GM10248 (cell line): Measurements from ENCODE around the gene PAPLN.

Experiments
- CTCF ChIA-PET: fragments of 300-600 bp; sonication (Branson Sonifier 250); formaldehyde crosslinking; extraction: SDS; loops from one replicate; lab custom pipeline; 2021; ENCODE audit warnings: antibody characterized with exemption; lab: Yijun Ruan, JAX
- POLR2A ChIA-PET: fragments of 350-650 bp; sonication (Branson Sonifier 250); formaldehyde crosslinking; extraction: SDS; loops from one replicate; lab custom pipeline; 2020; ENCODE audit warnings: antibody characterized with exemption; lab: Yijun Ruan, JAX
- DNase-seq: peaks from one replicate; pipeline ENCODE4 v3.0.0; 2012; ENCODE audit errors: extremely low spot score
- TF ChIP-seq, protein P1 (sequence below): IDR thresholded peaks from 2 replicates; pipeline ENCODE4 v1.5.1; 2012; ENCODE audit warnings: mild to moderate bottlenecking, low read depth; ENCODE audit errors: extremely low read depth, missing control alignments, control extremely low read depth

Gene PAPLN

DNA sequence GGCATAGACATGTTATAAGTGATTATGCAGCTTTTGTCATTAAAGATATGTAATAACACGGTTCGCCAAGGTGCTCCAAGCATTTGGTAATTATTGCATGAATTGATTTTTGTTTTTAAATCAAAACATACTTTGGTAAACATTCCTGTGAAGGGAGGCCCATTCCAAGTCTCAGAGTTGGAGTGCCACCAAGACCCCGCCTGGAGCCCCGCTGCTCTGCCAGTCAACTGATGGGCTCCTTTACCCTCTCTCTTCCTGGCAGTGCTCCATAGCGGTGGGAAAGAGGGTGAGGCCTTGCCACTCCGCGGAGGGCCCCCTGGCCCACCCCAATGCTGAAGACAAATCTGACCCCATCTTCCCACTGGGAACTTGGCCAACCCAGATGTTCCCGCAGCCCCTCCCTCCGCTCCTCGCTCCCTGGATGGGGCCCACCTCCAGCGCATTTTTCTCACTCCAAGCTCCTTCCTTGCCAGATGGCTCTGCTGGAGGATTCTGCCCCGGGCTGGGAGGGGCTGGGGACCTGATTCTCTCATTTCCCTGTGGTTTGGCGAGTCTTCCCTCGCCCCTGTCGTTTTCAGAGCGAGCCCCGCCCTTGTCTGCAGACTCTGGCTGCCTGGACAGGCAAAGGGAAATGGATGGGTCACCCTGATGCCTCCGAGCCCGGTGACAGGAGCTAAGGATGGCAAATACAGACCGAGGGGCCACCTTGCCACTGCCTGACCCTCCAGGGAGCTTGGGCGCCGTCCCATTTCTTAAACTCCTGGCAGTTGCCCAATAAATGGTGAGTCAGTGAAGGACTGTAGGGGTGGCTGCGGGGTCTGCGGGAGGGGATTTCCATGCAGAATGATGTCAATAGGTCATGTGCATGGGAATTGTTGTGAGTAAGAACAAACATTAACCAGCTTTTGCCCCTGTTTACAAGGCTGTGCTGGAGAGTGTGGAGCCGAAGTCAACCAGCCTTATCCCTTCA lies 9.2 kb upstream of the PAPLN start:
- ChIA-PET POLR2A (no interaction called here), CTCF (interaction anchor here (1.6 to 2.1 kb wide), 3 partner anchors 14 to 67 kb away, joined by 4 to 7 read pairs (median 5); no protein-coding TSS in a partner anchor)
- no peak for DNase-seq
- TF ChIP-seq, protein P1, sequence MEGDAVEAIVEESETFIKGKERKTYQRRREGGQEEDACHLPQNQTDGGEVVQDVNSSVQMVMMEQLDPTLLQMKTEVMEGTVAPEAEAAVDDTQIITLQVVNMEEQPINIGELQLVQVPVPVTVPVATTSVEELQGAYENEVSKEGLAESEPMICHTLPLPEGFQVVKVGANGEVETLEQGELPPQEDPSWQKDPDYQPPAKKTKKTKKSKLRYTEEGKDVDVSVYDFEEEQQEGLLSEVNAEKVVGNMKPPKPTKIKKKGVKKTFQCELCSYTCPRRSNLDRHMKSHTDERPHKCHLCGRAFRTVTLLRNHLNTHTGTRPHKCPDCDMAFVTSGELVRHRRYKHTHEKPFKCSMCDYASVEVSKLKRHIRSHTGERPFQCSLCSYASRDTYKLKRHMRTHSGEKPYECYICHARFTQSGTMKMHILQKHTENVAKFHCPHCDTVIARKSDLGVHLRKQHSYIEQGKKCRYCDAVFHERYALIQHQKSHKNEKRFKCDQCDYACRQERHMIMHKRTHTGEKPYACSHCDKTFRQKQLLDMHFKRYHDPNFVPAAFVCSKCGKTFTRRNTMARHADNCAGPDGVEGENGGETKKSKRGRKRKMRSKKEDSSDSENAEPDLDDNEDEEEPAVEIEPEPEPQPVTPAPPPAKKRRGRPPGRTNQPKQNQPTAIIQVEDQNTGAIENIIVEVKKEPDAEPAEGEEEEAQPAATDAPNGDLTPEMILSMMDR, result no peak

DNA sequence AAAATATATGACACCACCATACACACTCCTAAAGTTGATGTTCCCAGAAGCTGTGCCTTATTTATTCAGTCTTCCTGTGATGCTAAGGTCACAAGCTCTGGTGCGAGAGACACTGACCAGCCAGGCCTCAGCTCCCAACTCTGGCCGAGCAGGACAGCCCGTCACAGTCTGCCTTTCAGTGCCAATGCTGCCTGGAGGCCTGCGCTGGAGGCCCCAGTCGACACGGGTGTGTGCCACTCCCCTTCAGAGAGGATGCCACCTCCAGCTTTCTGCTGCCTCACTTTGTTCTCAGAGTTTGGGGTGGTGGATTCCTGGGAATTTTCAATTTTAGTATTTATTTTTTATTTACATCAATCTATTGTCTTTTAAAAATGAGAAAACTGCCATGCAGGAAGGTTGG lies 7.3 kb upstream of the PAPLN start:
- DNase-seq, result no peak
- CTCF ChIA-PET, result interaction anchor here (0.8 to 4.1 kb wide), 5 partner anchors 9 to 243 kb away, joined by 3 to 36 read pairs (median 5); no protein-coding TSS in a partner anchor
- POLR2A ChIA-PET, result no interaction called here
- TF ChIP-seq, protein P1, result no peak

DNA sequence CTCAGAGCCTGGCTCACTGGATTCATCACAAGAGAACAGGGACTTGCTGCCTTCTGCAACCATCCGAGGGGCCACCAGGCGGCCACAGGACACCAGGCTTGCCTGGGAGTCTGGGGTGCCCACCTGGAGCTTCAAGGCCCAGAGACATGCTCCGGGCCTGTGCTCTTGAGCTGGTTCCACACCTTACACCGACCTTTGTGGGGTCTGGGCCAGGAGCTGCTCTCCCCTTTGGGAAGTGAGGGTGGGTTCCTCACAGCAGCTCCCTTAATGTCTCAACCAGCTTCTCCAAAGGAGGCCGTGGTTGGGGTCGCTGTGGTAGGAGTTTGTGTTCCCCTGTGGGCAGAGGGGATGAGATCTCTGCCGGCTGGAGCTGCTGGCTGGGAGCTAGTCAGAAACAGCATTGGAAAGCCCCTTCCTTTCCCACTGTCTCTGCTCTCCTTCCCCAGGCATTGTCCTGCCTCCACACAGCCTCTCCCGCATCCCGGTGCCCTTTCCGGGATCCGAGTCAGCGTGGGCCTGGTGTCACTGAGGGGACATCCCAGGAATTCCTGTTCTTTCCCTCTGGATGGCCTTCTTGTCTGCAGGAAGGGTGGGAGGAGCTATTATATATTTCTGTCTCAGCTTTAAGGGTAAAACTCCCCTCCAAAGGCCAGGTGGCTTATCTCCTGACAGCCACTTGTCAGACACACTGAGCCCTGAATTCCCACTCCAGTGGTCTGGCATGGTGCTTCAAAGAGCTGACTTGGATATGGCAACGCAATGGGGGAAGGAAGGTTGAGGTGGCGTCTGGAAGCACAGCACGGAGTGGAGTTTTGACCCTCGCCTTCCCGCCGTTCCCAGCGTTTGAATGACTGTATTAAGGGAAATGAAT lies 5.1 kb upstream of the PAPLN start:
- TF ChIP-seq, protein P1, result peak; percentile 58
- ChIA-PET POLR2A (interaction anchor here (1.0 kb wide), 1 partner anchor 9 kb away, joined by 3 read pairs; no protein-coding TSS in a partner anchor), CTCF (interaction anchor here (0.7 to 4.1 kb wide), 29 partner anchors 9 to 402 kb away, joined by 3 to 36 read pairs (median 3); partner anchors contain the start of gene RBM25)
- DNase-seq, result peak; percentile 57

DNA sequence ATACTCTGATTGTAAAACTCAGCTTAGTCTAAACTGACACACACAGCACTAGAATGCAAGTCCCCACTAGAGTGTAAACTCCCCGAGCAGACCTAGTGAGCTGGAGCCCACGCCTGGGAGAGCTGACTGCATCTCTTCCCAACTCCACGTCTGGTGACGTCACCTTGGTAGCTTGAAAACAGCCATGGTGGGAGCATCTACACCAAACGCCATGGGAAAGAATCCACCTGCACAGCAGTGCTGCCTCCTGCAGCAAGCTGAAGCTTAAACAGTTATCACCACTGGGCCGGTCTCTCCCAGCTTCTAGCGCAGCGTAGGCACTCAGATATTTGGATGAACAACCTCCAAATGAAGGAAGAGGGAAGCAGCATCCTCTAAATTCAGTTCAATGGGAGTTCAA lies 4.3 kb upstream of the PAPLN start:
- TF ChIP-seq, protein P1, result no peak
- CTCF ChIA-PET, result interaction anchor here (1.0 to 4.1 kb wide), 13 partner anchors 10 to 402 kb away, joined by 3 to 36 read pairs (median 4); partner anchors contain the start of gene RBM25
- POLR2A ChIA-PET, result no interaction called here
- DNase-seq, result no peak

DNA sequence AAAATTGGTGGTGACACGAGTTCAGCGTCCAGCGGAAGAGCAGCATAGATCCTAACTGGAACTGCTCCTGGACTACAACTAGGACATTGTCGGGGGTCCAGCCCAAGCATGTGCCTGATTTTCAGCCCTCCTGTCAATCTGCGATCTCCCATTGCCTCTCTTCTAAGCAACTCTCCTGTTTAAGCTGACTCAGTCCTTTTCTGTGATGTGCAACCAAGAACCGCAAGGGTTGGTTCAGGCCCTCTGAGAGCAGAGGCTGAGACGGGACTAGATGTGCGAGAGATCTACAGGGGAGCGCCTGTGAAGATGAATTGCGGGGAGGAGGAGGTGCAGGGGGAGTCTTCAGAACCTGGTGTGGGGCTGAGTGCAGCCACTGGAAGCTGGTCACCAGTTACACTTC lies 3.7 kb upstream of the PAPLN start:
- POLR2A ChIA-PET, result interaction anchor here (0.5 kb wide), 1 partner anchor 73 kb away, joined by 3 read pairs; no protein-coding TSS in a partner anchor
- TF ChIP-seq, protein P1, result no peak
- no peak for DNase-seq
- CTCF ChIA-PET, result interaction anchor here (1.0 to 2.7 kb wide), 6 partner anchors 9 to 401 kb away, joined by 3 to 16 read pairs (median 6); no protein-coding TSS in a partner anchor
